Gastroesophageal sphincter (tissue), 4 donors: ENCODE measurements around the gene FOXO3. TPM values are rescaled to one million over a fixed set of nuclear protein-coding genes. Genes with fewer than 3 reads are reported as not detected.

Experiments used
- ATAC-seq: fragments of 150-250 bp; one replicate; pipeline ENCODE4 v1.9.1; 2016; ENCODE audit warnings: mild to moderate bottlenecking, moderate library complexity
- H3K27ac ChIP-seq, 4 donors: fragments of 200-600 bp; sonication (generic) in 3 of 4; 1 replicate in 3 of 4; 2 replicates in 1 of 4; pipeline ENCODE4 v1.5.1; 2016 to 2019
- H3K27me3 ChIP-seq: fragments of 200-600 bp; sonication (generic); one replicate; pipeline ENCODE4 v1.5.1; 2019
- H3K36me3 ChIP-seq, 2 donors: fragments of 200-600 bp; sonication (generic); one replicate each; pipeline ENCODE4 v1.5.1; 2019; ENCODE audit warnings: control low read depth in 1 of 2
- H3K4me1 ChIP-seq, 3 donors: fragments of 200-600 bp; sonication (generic); 1 replicate in 2 of 3; 2 replicates in 1 of 3; pipeline ENCODE4 v1.5.1; 2016 to 2019; ENCODE audit warnings: control low read depth in 2 of 3
- H3K4me3 ChIP-seq, 2 donors: fragments of 200-600 bp; sonication (generic); one replicate each; pipeline ENCODE4 v1.5.1; 2019; ENCODE audit warnings: mild to moderate bottlenecking in 1 of 2, moderate library complexity in 1 of 2
- H3K9me3 ChIP-seq, 3 donors: fragments of 200-600 bp; sonication (generic); one replicate each; pipeline ENCODE4 v1.5.1; 2017 to 2019; ENCODE audit warnings: control low read depth in 2 of 3
- EP300 ChIP-seq: sonication (generic); formaldehyde crosslinking; IDR thresholded peaks from one replicate; pipeline ENCODE4 v1.6.1; 2017; ENCODE audit warnings: antibody characterized with exemption, mild to moderate bottlenecking
- POLR2A ChIP-seq, 2 donors: fragments of 450-650 bp; IDR thresholded peaks; one replicate each; pipeline ENCODE4 v1.6.1; 2017; ENCODE audit warnings: antibody characterized with exemption in 2 of 2, mild to moderate bottlenecking in 2 of 2, moderate library complexity in 1 of 2
- POLR2AphosphoS5 ChIP-seq: sonication (generic); formaldehyde crosslinking; IDR thresholded peaks from one replicate; pipeline ENCODE4 v1.6.1; 2017; ENCODE audit warnings: antibody characterized with exemption
- WGBS, 2 donors: methylation state at CpG; one replicate each; pipeline ENCODE4 v1.1.5; 2018; ENCODE audit warnings: low coverage in 1 of 2; 5-methylcytosine and 5-hydroxymethylcytosine counted together
- total RNA-seq, 4 donors: library from RNA; depleted of rRNA; stranded (reverse); fragments of >200 nt; gene quantifications; one replicate each; pipeline ENCODE4 v1.1.0, GENCODE V29; 2016
- TF ChIP-seq, protein P1 (sequence below), 4 experiments: fragments of 200-600 bp in 2 of 4; fragments of 450-650 bp in 2 of 4; sonication (generic) in 1 of 4; IDR thresholded peaks; one replicate each; pipeline ENCODE4 v1.5.1; 2017 to 2019; ENCODE audit warnings: antibody characterized with exemption in 4 of 4, mild to moderate bottlenecking in 2 of 4, moderate library complexity in 2 of 4

The FOXO3 gene
- total RNA-seq, 4 donors from 2014 or later = 93.7 to 122 (median 114) TPM

- Histone ChIP-seq H3K27ac (peak overlapping the region in 1 of 4 donors; percentile 29), H3K4me3 (no peak overlapping the region), H3K36me3 (peaks cover 0 to 21% of the 10 kb centered on the region in 2 donors), H3K9me3 (no peaks in the 10 kb centered on the region), H3K27me3 (no peaks in the 10 kb centered on the region), H3K4me1 (peaks cover 4 to 23% (median 9%) of the 10 kb centered on the region in 3 donors)
- WGBS, 2 donors = 80 to 100% methylated on average over 1 to 2 of the region's 2 CpGs
- TF ChIP-seq POLR2AphosphoS5 (no peak), EP300 (no peak), POLR2A (IDR thresholded peaks at IDR 0.05) (no peak)
- TF ChIP-seq, protein P1, sequence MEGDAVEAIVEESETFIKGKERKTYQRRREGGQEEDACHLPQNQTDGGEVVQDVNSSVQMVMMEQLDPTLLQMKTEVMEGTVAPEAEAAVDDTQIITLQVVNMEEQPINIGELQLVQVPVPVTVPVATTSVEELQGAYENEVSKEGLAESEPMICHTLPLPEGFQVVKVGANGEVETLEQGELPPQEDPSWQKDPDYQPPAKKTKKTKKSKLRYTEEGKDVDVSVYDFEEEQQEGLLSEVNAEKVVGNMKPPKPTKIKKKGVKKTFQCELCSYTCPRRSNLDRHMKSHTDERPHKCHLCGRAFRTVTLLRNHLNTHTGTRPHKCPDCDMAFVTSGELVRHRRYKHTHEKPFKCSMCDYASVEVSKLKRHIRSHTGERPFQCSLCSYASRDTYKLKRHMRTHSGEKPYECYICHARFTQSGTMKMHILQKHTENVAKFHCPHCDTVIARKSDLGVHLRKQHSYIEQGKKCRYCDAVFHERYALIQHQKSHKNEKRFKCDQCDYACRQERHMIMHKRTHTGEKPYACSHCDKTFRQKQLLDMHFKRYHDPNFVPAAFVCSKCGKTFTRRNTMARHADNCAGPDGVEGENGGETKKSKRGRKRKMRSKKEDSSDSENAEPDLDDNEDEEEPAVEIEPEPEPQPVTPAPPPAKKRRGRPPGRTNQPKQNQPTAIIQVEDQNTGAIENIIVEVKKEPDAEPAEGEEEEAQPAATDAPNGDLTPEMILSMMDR (IDR thresholded peaks at IDR 0.05) = no peak
- ATAC-seq = no peak
Observed at GRCh38 chr6:108693430-108694154, 132.9 kb downstream of the FOXO3 start.

GRCh38 chr6:108694816-108695215 lies 134.1 kb downstream of the FOXO3 start:
- H3K36me3 ChIP-seq = peaks cover 0 to 28% of the 10 kb centered on the region in 2 donors
- H3K4me1 ChIP-seq = peaks cover 0 to 11% (median 0%) of the 10 kb centered on the region in 3 donors
- no peaks in the 10 kb centered on the region for H3K27me3 ChIP-seq
- no peaks in the 10 kb centered on the region for H3K9me3 ChIP-seq
- ATAC-seq = no peak
- TF ChIP-seq, protein P1 (IDR thresholded peaks at IDR 0.05) = no peak
- no peak for TF ChIP-seq POLR2AphosphoS5
- no peak for TF ChIP-seq POLR2A (IDR thresholded peaks at IDR 0.05)
- TF ChIP-seq EP300 = no peak
- H3K27ac ChIP-seq = no peak overlapping the region
- 81 to 92% methylated on average over 5 to 6 of the region's 6 CpGs for WGBS, 2 donors
- H3K4me3 ChIP-seq = no peak overlapping the region

DNA sequence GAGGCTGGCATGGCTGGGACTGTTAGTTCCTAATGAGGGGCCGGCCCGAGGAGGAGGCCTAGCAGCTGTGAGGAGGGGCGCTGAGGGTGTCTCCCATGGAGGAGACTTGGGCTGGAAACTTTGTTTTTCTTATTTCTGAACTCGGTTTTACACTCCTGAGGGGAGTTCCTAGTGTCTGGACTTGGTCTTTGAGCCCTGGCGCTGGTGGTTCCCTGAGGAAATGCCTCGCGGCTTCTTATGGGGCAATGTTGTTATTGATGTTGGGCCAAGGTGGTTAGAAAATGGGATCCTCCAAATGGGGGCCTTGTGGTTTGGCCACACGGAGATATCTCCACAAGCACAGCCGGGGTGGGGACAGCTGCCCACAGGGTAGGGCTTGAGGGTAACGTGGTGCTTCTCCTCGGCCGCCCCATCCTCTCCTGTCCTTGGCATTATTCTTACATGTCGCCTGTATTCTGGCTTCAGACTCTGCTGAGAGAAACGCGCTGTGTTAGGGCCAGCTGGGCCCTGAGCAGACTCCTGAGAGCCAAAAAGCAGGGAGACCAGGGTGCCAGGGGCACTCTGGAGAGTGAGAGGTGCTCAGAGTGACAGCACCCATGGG lies 136.9 kb downstream of the FOXO3 start:
- no peaks in the 10 kb centered on the region for H3K4me1 ChIP-seq
- no peak overlapping the region for H3K4me3 ChIP-seq
- no peak for ATAC-seq
- no peaks in the 10 kb centered on the region for H3K27me3 ChIP-seq
- TF ChIP-seq POLR2AphosphoS5 = no peak
- TF ChIP-seq, protein P1 (IDR thresholded peaks at IDR 0.05) = no peak
- TF ChIP-seq POLR2A (IDR thresholded peaks at IDR 0.05) = no peak
- TF ChIP-seq EP300 = no peak
- H3K36me3 ChIP-seq = peaks cover 0 to 18% of the 10 kb centered on the region in 2 donors
- WGBS, 2 donors = 70 to 72% methylated on average over 2 to 3 of the region's 15 CpGs
- H3K27ac ChIP-seq = no peak overlapping the region
- H3K9me3 ChIP-seq = peaks cover 0 to 27% (median 0%) of the 10 kb centered on the region in 3 donors

DNA sequence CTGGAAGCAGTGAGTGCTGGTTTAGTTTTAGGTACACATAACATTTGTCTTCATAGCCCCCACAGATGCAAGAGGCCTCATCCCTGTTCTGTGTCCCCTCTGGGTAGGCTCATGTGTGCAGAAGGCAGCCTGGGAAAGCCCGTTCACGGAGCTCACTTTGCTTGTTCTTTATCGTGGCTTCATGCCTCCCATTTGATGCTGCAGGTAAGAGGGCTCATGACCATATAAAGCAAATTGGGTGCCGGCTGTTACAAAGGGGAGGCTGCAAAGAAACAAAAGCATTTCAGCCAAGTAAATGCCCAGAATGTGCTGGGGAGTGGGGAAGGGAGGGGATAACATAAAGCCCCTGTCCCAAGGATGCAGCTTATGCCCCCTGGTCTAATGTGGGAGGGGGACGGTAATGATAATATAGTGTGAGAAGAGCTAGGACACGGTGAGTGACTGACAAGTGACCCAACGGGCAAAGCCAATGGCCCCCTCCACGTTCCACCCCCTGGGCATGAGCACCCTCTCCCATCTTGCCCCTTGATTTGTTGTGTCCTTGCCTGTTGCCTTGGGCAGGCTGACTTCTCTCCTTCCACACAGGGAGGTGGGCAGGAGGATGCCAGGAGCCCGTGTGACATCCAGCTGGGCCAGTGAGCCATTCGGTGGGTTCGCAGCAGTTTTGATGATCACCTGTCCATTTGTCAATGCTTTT lies 138.0 kb downstream of the FOXO3 start:
- no peaks in the 10 kb centered on the region for H3K4me1 ChIP-seq
- peak; percentile 14 for ATAC-seq
- H3K9me3 ChIP-seq = peaks cover 0 to 38% (median 0%) of the 10 kb centered on the region in 3 donors
- peak overlapping the region in 1 of 4 donors; percentile 15 for H3K27ac ChIP-seq
- TF ChIP-seq POLR2AphosphoS5 (no peak), EP300 (no peak), POLR2A (IDR thresholded peaks at IDR 0.05) (no peak)
- TF ChIP-seq, protein P1 (IDR thresholded peaks at IDR 0.05) = no peak
- H3K36me3 ChIP-seq = peaks cover 0 to 18% of the 10 kb centered on the region in 2 donors
- H3K27me3 ChIP-seq = no peaks in the 10 kb centered on the region
- WGBS, 2 donors = 92% methylated on average over 6 to 8 of the region's 11 CpGs
- H3K4me3 ChIP-seq = no peak overlapping the region
